Loucy (cell line): Measurements from ENCODE around the gene COL10A1.

ENCODE experiments used
- EZH2phosphoT487 ChIP-seq: fragments of 200-600 bp; IDR thresholded peaks from 2 replicates; pipeline ENCODE4 v1.6.1; 2018; ENCODE audit warnings: antibody characterized with exemption, mild to moderate bottlenecking, moderate library complexity, borderline replicate concordance
- TF ChIP-seq, protein P1 (sequence below): fragments of 200-600 bp; sonication (generic); conservative IDR thresholded peaks from 2 replicates; pipeline ENCODE4 v1.5.1; 2014; ENCODE audit warnings: mild to moderate bottlenecking, antibody characterized with exemption, low read length

DNA sequence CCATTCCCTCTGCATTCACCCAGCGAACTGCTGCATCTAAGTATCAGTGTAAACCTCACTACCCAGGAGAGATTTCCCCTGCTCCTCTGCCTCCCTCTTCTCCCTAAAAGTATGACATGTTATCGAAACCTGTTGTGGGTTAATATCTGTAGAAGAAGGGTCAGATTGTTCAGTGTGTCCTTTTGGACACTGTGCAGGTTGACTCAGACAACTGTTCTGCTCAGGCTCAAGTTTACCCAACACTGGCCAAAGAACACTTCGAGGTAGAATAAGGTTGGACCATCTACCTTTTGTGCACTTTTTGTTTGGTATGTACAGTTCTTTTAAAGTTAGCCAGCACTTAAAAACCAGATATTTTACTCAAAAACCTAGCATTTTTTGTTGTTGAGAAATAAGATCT lies 20.7 kb downstream of the COL10A1 start:
- TF ChIP-seq, protein P1, sequence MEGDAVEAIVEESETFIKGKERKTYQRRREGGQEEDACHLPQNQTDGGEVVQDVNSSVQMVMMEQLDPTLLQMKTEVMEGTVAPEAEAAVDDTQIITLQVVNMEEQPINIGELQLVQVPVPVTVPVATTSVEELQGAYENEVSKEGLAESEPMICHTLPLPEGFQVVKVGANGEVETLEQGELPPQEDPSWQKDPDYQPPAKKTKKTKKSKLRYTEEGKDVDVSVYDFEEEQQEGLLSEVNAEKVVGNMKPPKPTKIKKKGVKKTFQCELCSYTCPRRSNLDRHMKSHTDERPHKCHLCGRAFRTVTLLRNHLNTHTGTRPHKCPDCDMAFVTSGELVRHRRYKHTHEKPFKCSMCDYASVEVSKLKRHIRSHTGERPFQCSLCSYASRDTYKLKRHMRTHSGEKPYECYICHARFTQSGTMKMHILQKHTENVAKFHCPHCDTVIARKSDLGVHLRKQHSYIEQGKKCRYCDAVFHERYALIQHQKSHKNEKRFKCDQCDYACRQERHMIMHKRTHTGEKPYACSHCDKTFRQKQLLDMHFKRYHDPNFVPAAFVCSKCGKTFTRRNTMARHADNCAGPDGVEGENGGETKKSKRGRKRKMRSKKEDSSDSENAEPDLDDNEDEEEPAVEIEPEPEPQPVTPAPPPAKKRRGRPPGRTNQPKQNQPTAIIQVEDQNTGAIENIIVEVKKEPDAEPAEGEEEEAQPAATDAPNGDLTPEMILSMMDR, result no peak
- TF ChIP-seq EZH2phosphoT487, result no peak
